Immature natural killer cell (primary cell): Measurements from ENCODE around the gene TMEM8B. TPM values are rescaled to one million over a fixed set of nuclear protein-coding genes. Genes with fewer than 3 reads are reported as not detected.

ENCODE experiments used
- polyA plus RNA-seq, 3 donors: library from polyadenylated mRNA; unstranded; fragments of 300-500 nt; fragmentation: Illumina TruSeq; gene quantifications; one replicate each; pipeline ENCODE4 v1.2.3, GENCODE V29; 2021

The TMEM8B gene
- polyA plus RNA-seq, 3 donors from 2014 or later: 1.1 to 2.1 (median 1.6) TPM

Other genes with a start within 250 kb of the TMEM8B start
- 10 to 100 TPM in 1 of 3 donors, 1 to 10 TPM in 2; 6.5 to 23.7 (median 8.1) TPM for gene TESK1, start 224.0 kb upstream of the TMEM8B start, polyA plus RNA-seq
- 10 to 100 TPM in 2 of 3 donors, 1 to 10 TPM in 1; 6.2 to 18.4 (median 10.1) TPM for gene CD72, start 210.8 kb upstream of the TMEM8B start, polyA plus RNA-seq
- gene SIT1, start 178.3 kb upstream of the TMEM8B start, polyA plus RNA-seq: 1 to 10 TPM in 1 of 3 donors, under 1 TPM in 2; 0.26 to 1.4 (median 0.49) TPM
- 10 to 100 TPM in 1 of 3 donors, not detected in 2; 23.0 TPM for gene RMRP, start 171.2 kb upstream of the TMEM8B start, polyA plus RNA-seq
- 100 to 1,000 TPM; 101 to 106 (median 103) TPM for gene CCDC107, start 170.9 kb upstream of the TMEM8B start, polyA plus RNA-seq
- gene ARHGEF39, start 164.0 kb upstream of the TMEM8B start, polyA plus RNA-seq: 1 to 10 TPM in 2 of 3 donors, under 1 TPM in 1; 0.92 to 1.9 (median 1.1) TPM
- gene CA9, start 155.3 kb upstream of the TMEM8B start, polyA plus RNA-seq: not detected
- gene TPM2, start 139.3 kb upstream of the TMEM8B start, polyA plus RNA-seq: under 1 TPM in 1 of 3 donors, not detected in 2; 0.28 TPM
- 100 to 1,000 TPM in 1 of 3 donors, 10 to 100 TPM in 2; 21.4 to 260 (median 61.5) TPM for gene TLN1, start 97.0 kb upstream of the TMEM8B start, polyA plus RNA-seq
- gene CREB3, start 96.6 kb upstream of the TMEM8B start, polyA plus RNA-seq: 10 to 100 TPM; 47.8 to 59.3 (median 50.0) TPM
- gene GBA2, start 80.0 kb upstream of the TMEM8B start, polyA plus RNA-seq: 10 to 100 TPM; 20.3 to 43.3 (median 37.4) TPM
- 10 to 100 TPM in 1 of 3 donors, 1 to 10 TPM in 2; 5.4 to 10.6 (median 8.2) TPM for gene RGP1, start 79.9 kb upstream of the TMEM8B start, polyA plus RNA-seq
- gene MSMP, start 75.0 kb upstream of the TMEM8B start, polyA plus RNA-seq: 1 to 10 TPM in 1 of 3 donors, not detected in 2; 1.3 TPM
- gene NPR2, start 37.6 kb upstream of the TMEM8B start, polyA plus RNA-seq: under 1 TPM in 1 of 3 donors, not detected in 2; 0.46 TPM
- gene SPAG8, start 17.0 kb upstream of the TMEM8B start, polyA plus RNA-seq: 1 to 10 TPM in 1 of 3 donors, under 1 TPM in 1, not detected in 1; 0.43 to 2.1 TPM
- 100 to 1,000 TPM; 105 to 124 (median 122) TPM for gene HINT2, start 14.2 kb upstream of the TMEM8B start, polyA plus RNA-seq
- not detected for gene FAM221B, start 496 bp upstream of the TMEM8B start, polyA plus RNA-seq
- not detected for gene OR13J1, start 41.2 kb downstream of the TMEM8B start, polyA plus RNA-seq
- not detected for gene HRCT1, start 77.0 kb downstream of the TMEM8B start, polyA plus RNA-seq
- not detected for gene SPAAR, start 80.3 kb downstream of the TMEM8B start, polyA plus RNA-seq
- gene OR2S2, start 128.9 kb downstream of the TMEM8B start, polyA plus RNA-seq: not detected
- 10 to 100 TPM in 2 of 3 donors, 1 to 10 TPM in 1; 7.8 to 14.4 (median 13.8) TPM for gene RECK, start 207.7 kb downstream of the TMEM8B start, polyA plus RNA-seq